GM12878 (cell line): Measurements from ENCODE around the gene SFT2D3. TPM values are rescaled to one million over a fixed set of nuclear protein-coding genes. Genes with fewer than 3 reads are reported as not detected.

ENCODE experiments used
- ATAC-seq: fragments of 200-7000 bp; cut with Tn5 transposase; 3 replicates; pipeline ENCODE4 v1.9.1; 2020; ENCODE audit warnings: mild to moderate bottlenecking, moderate library complexity
- BruUV-seq: library from RNA; stranded (reverse); fragments of 400-500 nt; replicated peaks from 2 replicates; lab custom pipeline; 2021; lab: Mats Ljungman, UMichigan
- CTCF ChIA-PET: fragments of 300-600 bp; sonication (Branson Sonifier 250); formaldehyde crosslinking; extraction: SDS; loops from one replicate; lab custom pipeline; 2021; ENCODE audit warnings: inconsistent platforms; lab: Yijun Ruan, JAX
- POLR2A ChIA-PET: fragments of 350-600 bp; formaldehyde crosslinking; extraction: SDS; loops from one replicate; lab custom pipeline; 2021; ENCODE audit warnings: inconsistent platforms; lab: Charles Lee
- RAD21 ChIA-PET: fragments of 300-600 bp; sonication (Branson Sonifier 250); formaldehyde crosslinking; loops from one replicate; lab custom pipeline; 2023; ENCODE audit warnings: antibody characterized with exemption; ENCODE audit not compliant: unreplicated experiment; lab: Charles Lee
- SMC1A ChIA-PET: fragments of 300-600 bp; sonication (Branson Sonifier 250); formaldehyde crosslinking; loops from one replicate; lab custom pipeline; 2023; ENCODE audit not compliant: unreplicated experiment, uncharacterized antibody; lab: Charles Lee
- DNase-seq: peaks from one replicate; pipeline ENCODE4 v3.0.0-alpha.2; 2011; ENCODE audit warnings: low read depth, low spot score
- FAIRE-seq: peaks from 3 replicates; lab custom pipeline; 2011; peaks lifted over from hg19 to GRCh38; lab: Jason Lieb, UNC
- H2AFZ ChIP-seq: 2 replicates; pipeline ENCODE4 v1.6.0; 2011; ENCODE audit warnings: low read depth, low read length, control low read depth; ENCODE audit not compliant: control insufficient read depth
- H3K27ac ChIP-seq: 2 replicates; pipeline ENCODE4 v1.5.1; 2011; ENCODE audit warnings: control low read depth; ENCODE audit not compliant: control insufficient read depth, insufficient read depth
- H3K27me3 ChIP-seq, 2 experiments: replicated peaks in 1 of 2; 2 replicates each; pipeline versions ENCODE4 v1.6.0 to v1.6.1; 2011; ENCODE audit warnings: low read length in 1 of 2; ENCODE audit not compliant: control insufficient read depth in 2 of 2, insufficient read depth in 2 of 2
- H3K36me3 ChIP-seq, 2 experiments: 2 replicates each; pipeline ENCODE4 v1.5.1; 2011; ENCODE audit warnings: low read length in 1 of 2; ENCODE audit not compliant: control insufficient read depth in 2 of 2, insufficient read depth in 2 of 2
- H3K4me1 ChIP-seq: 2 replicates; pipeline ENCODE4 v1.6.1; 2011; ENCODE audit warnings: mild to moderate bottlenecking, low read length, moderate library complexity, mixed read lengths; ENCODE audit not compliant: control insufficient read depth, insufficient read depth
- H3K4me2 ChIP-seq: 2 replicates; pipeline ENCODE4 v1.6.0; 2011; ENCODE audit warnings: control low read depth; ENCODE audit not compliant: control insufficient read depth, insufficient read depth
- H3K4me3 ChIP-seq: fragments of 200-600 bp; sonication (generic); 2 replicates; pipeline ENCODE4 v1.5.1; 2016
- H3K79me2 ChIP-seq: 2 replicates; pipeline ENCODE4 v1.6.0; 2011; ENCODE audit warnings: low read length; ENCODE audit not compliant: control insufficient read depth, insufficient read depth
- H3K9ac ChIP-seq: 2 replicates; pipeline ENCODE4 v1.8.0; 2011; ENCODE audit warnings: low read length, control low read depth, mixed read lengths; ENCODE audit not compliant: control insufficient read depth, insufficient read depth
- H3K9me3 ChIP-seq: replicated peaks from 3 replicates; pipeline ENCODE4 v1.5.1; 2011; ENCODE audit warnings: mild to moderate bottlenecking, low read length; ENCODE audit not compliant: control insufficient read depth, insufficient read depth
- H4K20me1 ChIP-seq: 2 replicates; pipeline ENCODE4 v1.6.0; 2011; ENCODE audit not compliant: control insufficient read depth, insufficient read depth
- ATF2 ChIP-seq: IDR thresholded peaks from 2 replicates; pipeline ENCODE4 v1.6.1; 2012; ENCODE audit warnings: low read length, inconsistent platforms
- BCL3 ChIP-seq: IDR thresholded peaks from 2 replicates; pipeline ENCODE4 v1.6.1; 2011; ENCODE audit warnings: borderline replicate concordance, low read depth, mild to moderate bottlenecking, moderate library complexity, low read length; ENCODE audit not compliant: insufficient read depth, poor library complexity, severe bottlenecking
- CBX5 ChIP-seq: sonication (generic); IDR thresholded peaks from 2 replicates; pipeline ENCODE4 v1.6.1; 2016; ENCODE audit warnings: low read depth, moderate library complexity, mild to moderate bottlenecking, inconsistent platforms
- CEBPB ChIP-seq, 2 experiments: fragments of 150-350 bp in 1 of 2; IDR thresholded peaks; 2 replicates each; pipeline ENCODE4 v1.6.1; 2012 to 2014; ENCODE audit warnings: low read depth in 2 of 2, low read length in 2 of 2, borderline replicate concordance in 1 of 2, inconsistent platforms in 1 of 2
- EGR1 ChIP-seq, 2 experiments: IDR thresholded peaks; 1 replicate in 1 of 2; 2 replicates in 1 of 2; pipeline ENCODE4 v1.6.1; 2011 to 2012; ENCODE audit warnings: low read depth in 2 of 2, low read length in 2 of 2, borderline replicate concordance in 1 of 2, mild to moderate bottlenecking in 1 of 2, moderate library complexity in 1 of 2
- ESRRA ChIP-seq: IDR thresholded peaks from 2 replicates; pipeline ENCODE4 v1.6.1; 2012; ENCODE audit warnings: mild to moderate bottlenecking, low read length, improper control_type of control experiment
- HSF1 ChIP-seq: fragments of 150-350 bp; IDR thresholded peaks from 2 replicates; pipeline ENCODE4 v1.6.1; 2014; ENCODE audit warnings: mild to moderate bottlenecking, low read depth, low read length
- MYC ChIP-seq: IDR thresholded peaks from 2 replicates; pipeline ENCODE4 v1.6.1; 2011; ENCODE audit warnings: mild to moderate bottlenecking, low read length, moderate library complexity, inconsistent platforms; ENCODE audit not compliant: insufficient read depth, insufficient replicate concordance, insufficient read length, severe bottlenecking
- NR2C1 ChIP-seq: fragments of 450-650 bp; IDR thresholded peaks from 2 replicates; pipeline ENCODE4 v1.6.1; 2017; ENCODE audit warnings: antibody characterized with exemption, mild to moderate bottlenecking, moderate library complexity
- NR2C2 ChIP-seq: IDR thresholded peaks from 2 replicates; pipeline ENCODE4 v1.6.1; 2011; ENCODE audit warnings: borderline replicate concordance, low read depth; ENCODE audit not compliant: control insufficient read depth, insufficient read length
- RAD51 ChIP-seq: fragments of 450-650 bp; IDR thresholded peaks from 2 replicates; pipeline ENCODE4 v1.6.1; 2016; ENCODE audit warnings: moderate library complexity, mild to moderate bottlenecking, inconsistent platforms
- RFX5 ChIP-seq: IDR thresholded peaks from 2 replicates; pipeline ENCODE4 v1.6.1; 2011; ENCODE audit warnings: low read depth, low read length, improper control_type of control experiment
- SIN3A ChIP-seq: IDR thresholded peaks from 2 replicates; pipeline ENCODE4 v1.6.1; 2012; ENCODE audit warnings: low read depth, low read length, improper control_type of control experiment
- SPI1 ChIP-seq: IDR thresholded peaks from 2 replicates; pipeline ENCODE4 v1.6.1; 2011; ENCODE audit warnings: low read depth, mild to moderate bottlenecking, low read length, moderate library complexity, borderline replicate concordance; ENCODE audit not compliant: insufficient read depth
- SUPT20H ChIP-seq: IDR thresholded peaks from 2 replicates; pipeline ENCODE4 v1.6.1; 2011; ENCODE audit warnings: low read depth, mild to moderate bottlenecking, low read length, moderate library complexity, borderline replicate concordance; ENCODE audit not compliant: control insufficient read depth
- YBX1 ChIP-seq: fragments of 450-650 bp; IDR thresholded peaks from 2 replicates; pipeline ENCODE4 v1.6.1; 2016; ENCODE audit warnings: antibody characterized with exemption
- ZSCAN29 ChIP-seq: fragments of 450-650 bp; IDR thresholded peaks from 2 replicates; pipeline ENCODE4 v1.6.1; 2017; ENCODE audit warnings: mild to moderate bottlenecking, moderate library complexity
- WGBS: methylation state at CpG from one replicate; pipeline ENCODE4 v1.1.6; 2016; ENCODE audit warnings: low lambda C conversion rate; ENCODE audit not compliant: insufficient replicate concordance, insufficient coverage; ENCODE audit errors: missing lambda C conversion rate; 5-methylcytosine and 5-hydroxymethylcytosine counted together
- in situ Hi-C: fragments of 300-500 bp; cut with MboI; formaldehyde crosslinking; loops from 9 replicates; pipeline ENCODE4 v1.14.3; 2018; ENCODE audit warnings: mixed read lengths
- intact Hi-C: fragments of 100-400 bp; cut with micrococcal nuclease; formaldehyde crosslinking; loops from one replicate; pipeline ENCODE4 v1.14.2; 2022; ENCODE audit not compliant: unreplicated experiment
- polyA plus RNA-seq, 11 experiments: library from polyadenylated mRNA; depleted of rRNA in 4 of 11; unstranded in 6 of 11; stranded (reverse) in 5 of 11; fragments of >200 nt; fragmentation: Nextera tagmentation in 4 of 11; fragmentation: Illumina TruSeq in 1 of 11; extraction: Ambion mirVana in 4 of 11; extraction: Trizol in 1 of 11; gene quantifications; 1 replicate in 1 of 11; 2 replicates in 10 of 11; pipeline versions ENCODE4 v1.2.1 to v1.2.3, GENCODE V29; 2011 to 2016; ENCODE audit warnings: inconsistent platforms in 2 of 11, missing spikeins in 2 of 11, low read depth in 1 of 11
- total RNA-seq, 4 experiments: library from RNA; depleted of rRNA in 3 of 4; stranded (reverse); fragments of >200 nt in 3 of 4; fragmentation: Illumina TruSeq in 1 of 4; extraction: Trizol in 1 of 4; gene quantifications; 2 replicates each; pipeline versions ENCODE4 v1.2.1 to v1.2.3, GENCODE V29; 2013 to 2021

Gene SFT2D3
- total and polyA plus RNA-seq, 10 of the 15 experiments (the other 5 are each of a cell fraction or from before 2014, with no cell fraction given), result 4.2 to 8.4 (median 6.6) TPM; not detected in 4

- no peak for TF ChIP-seq NR2C2
- TF ChIP-seq, all 136 proteins: peak for 6
Observed at GRCh38 chr2:127740665-127741288, 39.5 kb downstream of the SFT2D3 start (continued).

GRCh38 chr2:127743477-127744026 is 42.3 kb downstream of the SFT2D3 start:
- SMC1A ChIA-PET, result interaction anchor here (0.9 to 2.1 kb wide), 6 partner anchors 10 to 180 kb away, joined by 3 to 6 read pairs (median 3); partner anchors contain the start of gene WDR33
- no peak overlapping the region for H3K4me2 ChIP-seq
- H4K20me1 ChIP-seq, result no peaks in the 10 kb centered on the region
- WGBS, result 17% methylated on average over 3 of the region's 3 CpGs
- FAIRE-seq (no peak), DNase-seq (no peak), ATAC-seq (peak; percentile 86)
- RAD21 ChIA-PET, result interaction anchor here (1.4 to 1.6 kb wide), 2 partner anchors 42 to 86 kb away, joined by 3 to 10 read pairs; partner anchors contain the start of gene SFT2D3
- H3K27ac ChIP-seq, result no peak overlapping the region
- no TSS peak for BruUV-seq
- in situ Hi-C loops, result no loop called here
- H3K4me1 ChIP-seq, result no peaks in the 10 kb centered on the region; the same call in 1 of the 2 replicates
- no peaks in the 10 kb centered on the region for H3K27me3 ChIP-seq
- H2AFZ ChIP-seq, result no peak overlapping the region
- H3K9ac ChIP-seq, result no peak overlapping the region
- H3K79me2 ChIP-seq, result no peaks in the 10 kb centered on the region
- H3K9me3 ChIP-seq, result no peaks in the 10 kb centered on the region
- CTCF ChIA-PET, result interaction anchor here (1.3 kb wide), 1 partner anchor 18 kb away, joined by 3 read pairs; no protein-coding TSS in a partner anchor
- peaks cover 0 to 8% of the 10 kb centered on the region in 2 experiments; a peak in 2 of 4 replicates for H3K36me3 ChIP-seq
- POLR2A ChIA-PET, result no interaction called here
- intact Hi-C loops, result loop anchor here (5.0 kb wide), 1 partner anchor 41 kb away; the partner anchor contains the start of gene SFT2D3
- H3K4me3 ChIP-seq, result no peak overlapping the region
- TF ChIP-seq EGR1 (IDR thresholded peaks at IDR 0.05; ENCODE audit: borderline replicate concordance in 1 of 2, low read depth in 2 of 2, low read length in 2 of 2) (no peak), ATF2 (peak; percentile 23; the same call in 1 of the 2 replicates), RAD51 (no peak), SPI1 (no peak), SIN3A (no peak), CBX5 (no peak), YBX1 (no peak), SUPT20H (no peak), BCL3 (no peak), NR2C1 (no peak), HSF1 (no peak), ZSCAN29 (no peak), MYC (no peak), ESRRA (no peak), RFX5 (no peak), CEBPB (IDR thresholded peaks at IDR 0.05; ENCODE audit: borderline replicate concordance in 1 of 2, low read depth in 2 of 2, low read length in 2 of 2) (no peak)
